ENCODE data around the gene EVI2B. TPM values are rescaled to one million over a fixed set of nuclear protein-coding genes. Genes with fewer than 3 reads are reported as not detected.
"Not testable (repeated sequence)": the region's sequence is repeated elsewhere in the genome, so short reads cannot be mapped to it uniquely, and the experiment has no call there.

Gene EVI2B
- total and polyA plus RNA-seq, 2 of the 4 experiments (the other 2 are of a cell fraction), result under 0.01 to 0.17 TPM

DNA sequence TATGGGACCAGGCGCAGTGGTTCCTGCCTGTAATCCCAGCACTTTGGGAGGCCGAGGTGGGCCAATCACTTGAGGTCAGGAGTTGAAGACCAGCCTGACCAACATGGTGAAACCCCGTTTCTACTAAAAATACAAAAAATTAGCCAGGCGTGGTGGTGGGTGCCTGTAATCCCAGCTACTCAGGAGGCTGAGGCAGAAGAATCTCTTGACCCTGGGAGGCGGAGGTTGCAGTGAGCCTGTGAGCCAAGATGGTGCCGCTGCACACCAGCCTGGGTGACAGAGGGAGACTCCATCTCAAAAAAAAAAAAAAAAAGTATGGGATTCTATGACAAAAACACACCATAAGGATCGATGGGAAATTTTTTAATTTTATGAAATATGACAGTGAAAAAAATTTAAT, 1.6 kb downstream of the EVI2B start:
- H2BK20ac ChIP-seq (ENCODE audit: low read depth, low read length); H4K5ac ChIP-seq (ENCODE audit: low read depth, low read length); H3K4me3 ChIP-seq (ENCODE audit: insufficient read depth, low read depth, low read length); H4K91ac ChIP-seq (ENCODE audit: insufficient read depth, low read depth, low read length); BruUV-seq (replicated peaks); H3K23ac ChIP-seq (ENCODE audit: low read depth, low read length); H3K4me1 ChIP-seq (ENCODE audit: control insufficient read depth, insufficient read depth, low read length); H2BK5ac ChIP-seq (ENCODE audit: low read depth, low read length, poor library complexity, severe bottlenecking); dilution Hi-C loops (cut with HindIII; ENCODE audit: low sequenced_read_pairs, unreplicated experiment); H2BK15ac ChIP-seq (ENCODE audit: low read depth, low read length); H2AK5ac ChIP-seq (ENCODE audit: low read depth, low read length); H3K4me2 ChIP-seq (ENCODE audit: low read depth, low read length); H3K27ac ChIP-seq (ENCODE audit: insufficient read depth, low read length); H3K56ac ChIP-seq (ENCODE audit: extremely low read depth, insufficient read depth, low read length); CTCF ChIA-PET; in situ Hi-C loops (cut with MboI; ENCODE audit: low sequenced_read_pairs); H2AFZ ChIP-seq (replicated peaks; ENCODE audit: low read length, poor library complexity); H3K18ac ChIP-seq (ENCODE audit: low read depth, low read length); H3K4ac ChIP-seq (ENCODE audit: low read depth, low read length); DNase-seq; H4K8ac ChIP-seq (ENCODE audit: low read depth in 2 of 2, low read length in 2 of 2); intact Hi-C loops (cut with micrococcal nuclease); H3K36me3 ChIP-seq (ENCODE audit: control insufficient read depth, insufficient read depth, low read length); H4K20me1 ChIP-seq (ENCODE audit: insufficient read depth, low read length); H3K27me3 ChIP-seq (ENCODE audit: control insufficient read depth, insufficient read depth, low read length); ATAC-seq (ENCODE audit: low read depth); H2BK120ac ChIP-seq (ENCODE audit: low read depth, low read length); H3K9me1 ChIP-seq (ENCODE audit: insufficient read depth, low read length); H2AK9ac ChIP-seq (replicated peaks; ENCODE audit: low read depth, low read length, poor library complexity); H3K9ac ChIP-seq (ENCODE audit: low read depth, low read length); H3K9me3 ChIP-seq (ENCODE audit: control insufficient read depth, insufficient read depth, low read length); H3K14ac ChIP-seq (replicated peaks; ENCODE audit: low read depth, low read length): not testable (repeated sequence)
- WGBS, 2 experiments (ENCODE audit: extremely low coverage in 2 of 2, insufficient read length in 1 of 2), result 100% methylated on average over 1 of the region's 7 CpGs; no CpG with 5 or more reads in 1 of the 2 experiments
- POLR2A ChIA-PET (ENCODE audit: unreplicated experiment), result interaction anchor here (0.6 kb wide), 1 partner anchor 13 kb away, joined by 4 read pairs; no protein-coding TSS in a partner anchor
- peaks cover 11 to 33% of the 10 kb centered on the region in 2 experiments; a peak in 3 of 4 replicates for H3K79me1 ChIP-seq (ENCODE audit: low read depth in 1 of 2, low read length in 2 of 2)
